PC-3 (cell line): ENCODE data around the gene TMC1. TPM values are rescaled to one million over a fixed set of nuclear protein-coding genes. Genes with fewer than 3 reads are reported as not detected.

ENCODE experiments used
- ATAC-seq: fragments of 200-7000 bp; cut with Tn5 transposase; 2 replicates; pipeline ENCODE4 v1.9.1; 2020; ENCODE audit warnings: mild to moderate bottlenecking, moderate library complexity
- BruUV-seq: library from RNA; stranded (reverse); fragments of 400-500 nt; replicated peaks from 2 replicates; lab custom pipeline; 2021; lab: Mats Ljungman, UMichigan
- CTCF ChIA-PET: fragments of 300-600 bp; sonication (Branson Sonifier 250); formaldehyde crosslinking; loops from one replicate; lab custom pipeline; 2022; ENCODE audit warnings: antibody characterized with exemption; lab: Charles Lee
- POLR2A ChIA-PET: fragments of 300-600 bp; sonication (Branson Sonifier 250); formaldehyde crosslinking; loops from one replicate; lab custom pipeline; 2022; ENCODE audit warnings: antibody characterized with exemption; ENCODE audit not compliant: unreplicated experiment; lab: Charles Lee
- DNase-seq: peaks from one replicate; pipeline ENCODE4 v3.0.0-alpha.2; 2015
- H2AFZ ChIP-seq: fragments of 300-600 bp; sonication (generic); 2 replicates; pipeline ENCODE4 v1.6.0; 2016; ENCODE audit warnings: antibody characterized with exemption, low read length
- H3F3A ChIP-seq: fragments of 300-600 bp; sonication (generic); one replicate; pipeline ENCODE4 v1.6.0; 2017; ENCODE audit warnings: antibody characterized with exemption, low read length, control low read depth, mild to moderate bottlenecking; ENCODE audit not compliant: unreplicated experiment
- H3K27ac ChIP-seq: fragments of 300-600 bp; sonication (generic); 2 replicates; pipeline ENCODE4 v1.5.1; 2016; ENCODE audit warnings: mild to moderate bottlenecking, low read length
- H3K27me3 ChIP-seq: fragments of 300-600 bp; sonication (generic); 2 replicates; pipeline ENCODE4 v1.6.1; 2016; ENCODE audit warnings: low read length, mixed read lengths
- H3K36me3 ChIP-seq: fragments of 300-600 bp; sonication (generic); 2 replicates; pipeline ENCODE4 v1.6.1; 2016; ENCODE audit warnings: low read depth, mixed run types, low read length, mixed read lengths
- H3K4me1 ChIP-seq: fragments of 300-600 bp; sonication (generic); 2 replicates; pipeline ENCODE4 v1.5.1; 2016; ENCODE audit warnings: low read length; ENCODE audit not compliant: insufficient read depth
- H3K4me2 ChIP-seq: fragments of 300-600 bp; sonication (generic); 2 replicates; pipeline ENCODE4 v1.6.0; 2016; ENCODE audit warnings: low read length
- H3K4me3 ChIP-seq: fragments of 300-600 bp; sonication (generic); 2 replicates; pipeline ENCODE4 v1.5.1; 2016; ENCODE audit warnings: mild to moderate bottlenecking, low read length, mixed read lengths
- H3K79me2 ChIP-seq: fragments of 300-600 bp; sonication (generic); 2 replicates; pipeline ENCODE4 v1.6.1; 2017; ENCODE audit warnings: low read length, mixed read lengths
- H3K9ac ChIP-seq: fragments of 300-600 bp; sonication (generic); 2 replicates; pipeline ENCODE4 v1.6.0; 2016; ENCODE audit warnings: mild to moderate bottlenecking, low read length
- H3K9me2 ChIP-seq: fragments of 300-600 bp; sonication (generic); replicated peaks from 2 replicates; pipeline ENCODE4 v1.6.1; 2016; ENCODE audit warnings: mixed run types, low read length, mixed read lengths
- H3K9me3 ChIP-seq: fragments of 300-600 bp; sonication (generic); 2 replicates; pipeline ENCODE4 v1.6.1; 2016; ENCODE audit warnings: low read length, mixed read lengths
- H4K20me1 ChIP-seq: fragments of 300-600 bp; sonication (generic); 2 replicates; pipeline ENCODE4 v1.6.1; 2016; ENCODE audit warnings: low read length, mixed read lengths
- EZH2 ChIP-seq: fragments of 300-600 bp; sonication (generic); IDR thresholded peaks from one replicate; pipeline ENCODE4 v1.6.1; 2017; ENCODE audit warnings: antibody characterized with exemption, mild to moderate bottlenecking, low read length; ENCODE audit not compliant: unreplicated experiment
- EZH2phosphoT487 ChIP-seq: fragments of 300-600 bp; sonication (generic); IDR thresholded peaks from 2 replicates; pipeline ENCODE4 v1.6.1; 2018; ENCODE audit warnings: mild to moderate bottlenecking, antibody characterized with exemption, low read length, borderline replicate concordance
- intact Hi-C: fragments of 100-400 bp; cut with micrococcal nuclease; formaldehyde crosslinking; loops from 2 replicates; pipeline ENCODE4 v1.9.0; 2023
- total RNA-seq: library from RNA; depleted of rRNA; stranded (reverse); fragments of >200 nt; gene quantifications from 2 replicates; pipeline ENCODE4 v1.2.3, GENCODE V29; 2014
- TF ChIP-seq, protein P1 (sequence below): fragments of 300-600 bp; sonication (generic); conservative IDR thresholded peaks from 2 replicates; pipeline ENCODE4 v1.5.1; 2017; ENCODE audit warnings: antibody characterized with exemption, low read depth, mild to moderate bottlenecking, low read length

Gene TMC1
- total RNA-seq, 1 experiment from 2014 or later: 0.15 TPM

DNA sequence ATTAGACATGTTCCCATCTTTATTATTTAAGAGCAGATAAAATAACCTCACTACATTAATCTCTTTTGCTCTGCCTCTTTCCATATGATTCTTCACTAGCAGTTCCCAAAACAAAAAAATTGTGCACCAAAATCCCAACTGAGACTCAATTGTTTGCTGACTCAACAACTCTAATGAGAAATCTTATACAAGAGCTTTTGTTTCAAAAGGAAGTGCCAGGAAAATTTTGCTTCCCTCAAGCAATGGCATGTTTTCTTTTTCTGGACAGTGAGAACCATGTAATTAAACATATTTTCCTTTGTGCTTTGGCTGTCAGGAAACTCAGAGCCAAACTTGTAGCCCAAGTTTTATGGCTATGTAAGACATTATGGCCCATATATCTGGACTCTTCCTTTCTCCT, 62.0 kb downstream of the TMC1 start:
- no peaks in the 10 kb centered on the region for H3K27me3 ChIP-seq
- H3K9ac ChIP-seq: no peak overlapping the region
- DNase-seq (no peak), ATAC-seq (no peak)
- H3K9me2 ChIP-seq: no peaks in the 10 kb centered on the region
- POLR2A ChIA-PET: no interaction called here
- H4K20me1 ChIP-seq: no peaks in the 10 kb centered on the region
- H2AFZ ChIP-seq: no peak overlapping the region
- TF ChIP-seq EZH2phosphoT487 (no peak), EZH2 (no peak)
- TF ChIP-seq, protein P1, sequence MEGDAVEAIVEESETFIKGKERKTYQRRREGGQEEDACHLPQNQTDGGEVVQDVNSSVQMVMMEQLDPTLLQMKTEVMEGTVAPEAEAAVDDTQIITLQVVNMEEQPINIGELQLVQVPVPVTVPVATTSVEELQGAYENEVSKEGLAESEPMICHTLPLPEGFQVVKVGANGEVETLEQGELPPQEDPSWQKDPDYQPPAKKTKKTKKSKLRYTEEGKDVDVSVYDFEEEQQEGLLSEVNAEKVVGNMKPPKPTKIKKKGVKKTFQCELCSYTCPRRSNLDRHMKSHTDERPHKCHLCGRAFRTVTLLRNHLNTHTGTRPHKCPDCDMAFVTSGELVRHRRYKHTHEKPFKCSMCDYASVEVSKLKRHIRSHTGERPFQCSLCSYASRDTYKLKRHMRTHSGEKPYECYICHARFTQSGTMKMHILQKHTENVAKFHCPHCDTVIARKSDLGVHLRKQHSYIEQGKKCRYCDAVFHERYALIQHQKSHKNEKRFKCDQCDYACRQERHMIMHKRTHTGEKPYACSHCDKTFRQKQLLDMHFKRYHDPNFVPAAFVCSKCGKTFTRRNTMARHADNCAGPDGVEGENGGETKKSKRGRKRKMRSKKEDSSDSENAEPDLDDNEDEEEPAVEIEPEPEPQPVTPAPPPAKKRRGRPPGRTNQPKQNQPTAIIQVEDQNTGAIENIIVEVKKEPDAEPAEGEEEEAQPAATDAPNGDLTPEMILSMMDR: no peak
- intact Hi-C loops: no loop called here
- no peak overlapping the region for H3K4me3 ChIP-seq
- CTCF ChIA-PET: no interaction called here
- H3F3A ChIP-seq: peaks cover 4% of the 10 kb centered on the region
- H3K36me3 ChIP-seq: no peaks in the 10 kb centered on the region
- BruUV-seq: no TSS peak
- H3K27ac ChIP-seq: no peak overlapping the region
- H3K4me1 ChIP-seq: peaks cover 51% of the 10 kb centered on the region
- H3K79me2 ChIP-seq: no peaks in the 10 kb centered on the region
- H3K9me3 ChIP-seq: no peaks in the 10 kb centered on the region
- no peak overlapping the region for H3K4me2 ChIP-seq

DNA sequence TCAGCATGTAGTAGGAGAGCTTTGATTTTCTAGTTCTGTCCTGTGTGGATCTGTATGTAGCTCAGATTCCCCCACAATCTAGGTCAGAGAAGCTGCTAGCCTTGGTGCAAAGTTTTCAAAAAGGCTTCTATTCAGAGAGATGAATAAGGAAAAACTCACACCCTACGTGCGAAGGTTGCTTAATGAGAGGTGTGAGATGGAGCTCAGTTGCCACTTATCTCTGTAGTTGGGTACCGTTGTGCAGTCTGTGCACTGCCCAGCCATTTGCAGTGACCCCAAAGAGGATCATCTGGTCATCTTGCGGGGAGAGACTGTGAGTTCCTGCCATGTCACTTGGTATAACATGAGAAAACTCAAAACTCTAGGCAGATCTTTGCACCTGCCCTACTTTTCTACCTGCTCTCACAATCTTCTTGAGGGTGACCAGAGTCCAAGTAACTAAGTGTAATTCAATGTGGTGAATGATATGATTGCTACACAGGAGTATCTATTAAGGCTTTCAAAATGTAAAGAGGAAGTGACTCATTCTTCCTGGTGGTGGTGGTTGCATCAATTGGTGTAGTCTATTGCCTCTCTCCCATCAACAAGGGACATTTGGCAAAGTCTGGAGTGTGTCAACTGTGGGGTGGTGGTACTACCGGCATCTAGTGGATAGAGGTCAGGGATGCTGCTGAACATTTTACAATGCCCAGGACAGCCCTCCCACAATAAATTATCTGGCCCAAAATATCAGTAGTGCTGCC, 65.2 kb downstream of the TMC1 start:
- no peaks in the 10 kb centered on the region for H3F3A ChIP-seq
- H3K4me1 ChIP-seq: peaks cover 20% of the 10 kb centered on the region
- ChIA-PET POLR2A (interaction anchor here (1.0 to 1.1 kb wide), 2 partner anchors 9 to 221 kb away, joined by 3 read pairs; partner anchors contain the start of gene ZFAND5), CTCF (no interaction called here)
- no TSS peak for BruUV-seq
- DNase-seq: peak; percentile 85
- intact Hi-C loops: no loop called here
- H4K20me1 ChIP-seq: no peaks in the 10 kb centered on the region
- H3K9ac ChIP-seq: no peak overlapping the region
- H3K36me3 ChIP-seq: no peaks in the 10 kb centered on the region
- H3K79me2 ChIP-seq: no peaks in the 10 kb centered on the region
- H3K4me2 ChIP-seq: peak overlapping the region; percentile 42
- H3K27me3 ChIP-seq: no peaks in the 10 kb centered on the region
- no peak overlapping the region for H3K4me3 ChIP-seq
- no peaks in the 10 kb centered on the region for H3K9me2 ChIP-seq
- peak; percentile 86 for ATAC-seq
- no peak overlapping the region for H2AFZ ChIP-seq
- H3K9me3 ChIP-seq: no peaks in the 10 kb centered on the region
- TF ChIP-seq EZH2: no peak
- TF ChIP-seq EZH2phosphoT487: no peak
- TF ChIP-seq, protein P1: peak; percentile 47
- peak overlapping the region; percentile 58 for H3K27ac ChIP-seq

DNA sequence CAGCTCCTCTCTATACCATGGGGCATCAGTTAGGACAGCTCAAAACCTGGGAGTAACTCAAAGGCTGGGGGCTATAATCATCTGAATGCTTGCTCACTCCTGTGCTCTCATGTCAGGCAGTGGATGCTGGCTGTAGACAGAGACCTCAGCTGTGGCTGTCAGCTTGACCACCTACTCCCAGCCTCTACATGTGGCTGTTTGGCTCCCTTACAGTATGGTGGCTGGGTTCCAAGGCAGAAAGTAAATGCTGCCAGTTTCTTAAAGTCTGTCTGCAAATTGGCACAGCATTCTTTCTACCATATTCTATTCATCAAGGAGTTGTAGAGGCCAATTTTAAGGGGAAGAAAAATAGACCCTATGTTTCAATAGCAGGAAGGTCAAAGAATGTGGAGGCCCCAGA, 66.9 kb downstream of the TMC1 start:
- ChIA-PET CTCF (interaction anchor here (0.5 kb wide), 1 partner anchor 204 kb away, joined by 5 read pairs; no protein-coding TSS in a partner anchor), POLR2A (no interaction called here)
- H3K9ac ChIP-seq: no peak overlapping the region
- H2AFZ ChIP-seq: no peak overlapping the region
- H3K4me3 ChIP-seq: no peak overlapping the region
- no peaks in the 10 kb centered on the region for H4K20me1 ChIP-seq
- no peaks in the 10 kb centered on the region for H3K27me3 ChIP-seq
- no TSS peak for BruUV-seq
- H3K9me3 ChIP-seq: no peaks in the 10 kb centered on the region
- no peaks in the 10 kb centered on the region for H3K36me3 ChIP-seq
- no peaks in the 10 kb centered on the region for H3K9me2 ChIP-seq
- intact Hi-C loops: no loop called here
- H3K79me2 ChIP-seq: no peaks in the 10 kb centered on the region
- H3F3A ChIP-seq: no peaks in the 10 kb centered on the region
- TF ChIP-seq, protein P1: no peak
- TF ChIP-seq EZH2phosphoT487 (no peak), EZH2 (no peak)
- ATAC-seq: no peak
- peaks cover 14% of the 10 kb centered on the region for H3K4me1 ChIP-seq
- H3K27ac ChIP-seq: no peak overlapping the region
- no peak overlapping the region for H3K4me2 ChIP-seq
- no peak for DNase-seq
